SK-N-SH treated with all-trans-retinoic acid at 6 μM for 48 hours (cell line): ENCODE results near the gene WAPL.

Experiments
- ARNTL ChIP-seq: fragments of 450-650 bp; formaldehyde crosslinking; IDR thresholded peaks from 2 replicates; pipeline ENCODE4 v1.5.0; 2020; ENCODE audit warnings: low read depth, mild to moderate bottlenecking, moderate library complexity, borderline replicate concordance
- BACH2 ChIP-seq: fragments of 250-450 bp; sonication (Bioruptor Pico); IDR thresholded peaks from 2 replicates; pipeline ENCODE4 v1.9.0; 2021; ENCODE audit warnings: mild to moderate bottlenecking, borderline replicate concordance
- RARB ChIP-seq: fragments of 250-450 bp; sonication (Bioruptor Pico); IDR thresholded peaks from 2 replicates; pipeline ENCODE4 v1.8.0; 2021; ENCODE audit warnings: mild to moderate bottlenecking, moderate library complexity

DNA sequence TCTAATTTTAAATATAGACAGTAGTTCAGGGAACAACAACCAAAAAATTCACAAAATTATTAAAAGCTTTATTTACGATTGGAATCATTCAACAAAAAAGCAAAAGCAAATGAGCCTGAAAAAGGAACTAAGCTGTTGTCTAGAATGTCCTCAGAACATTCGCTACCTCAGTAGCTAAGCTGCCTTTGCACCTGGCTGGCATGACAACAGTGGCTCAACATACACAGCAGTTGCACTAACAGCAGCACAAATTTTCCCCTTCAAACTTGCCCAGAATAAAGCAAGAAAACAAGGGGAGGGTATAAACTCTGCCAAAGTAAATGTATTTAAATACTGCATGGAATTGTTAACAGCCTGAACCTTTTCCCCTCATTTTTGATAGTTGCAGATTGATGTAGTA lies 84.6 kb downstream of the WAPL start:
- no peak for TF ChIP-seq BACH2 (CRISPR knock-in tag)
- TF ChIP-seq ARNTL (CRISPR knock-in tag): no peak
- no peak for TF ChIP-seq RARB (CRISPR knock-in tag)
